ENCODE measurements around the gene NUDT16L1.

- TF ChIP-seq SNAI2 (CRISPR knock-in tag; IDR thresholded peaks at IDR 0.05) (no peak), ZFP3 (CRISPR knock-in tag; IDR thresholded peaks at IDR 0.05) (no peak), ARNTL (CRISPR knock-in tag; IDR thresholded peaks at IDR 0.05; ENCODE audit: borderline replicate concordance, low read depth) (no peak), RARB (CRISPR knock-in tag; IDR thresholded peaks at IDR 0.05) (no peak), PATZ1 (CRISPR knock-in tag; IDR thresholded peaks at IDR 0.05; ENCODE audit: borderline replicate concordance) (no peak), ZNF8 (CRISPR knock-in tag; IDR thresholded peaks at IDR 0.05) (no peak), CREB5 (CRISPR knock-in tag; IDR thresholded peaks at IDR 0.05; ENCODE audit: low read depth) (no peak), OSR1 (CRISPR knock-in tag; IDR thresholded peaks at IDR 0.05) (no peak), ZFP30 (CRISPR knock-in tag; IDR thresholded peaks at IDR 0.05) (no peak), TCF4 (CRISPR knock-in tag; IDR thresholded peaks at IDR 0.05; ENCODE audit: borderline replicate concordance) (no peak), PPARA (CRISPR knock-in tag; IDR thresholded peaks at IDR 0.05; ENCODE audit: borderline replicate concordance) (no peak), ZC3H10 (CRISPR knock-in tag; IDR thresholded peaks at IDR 0.05) (no peak), ESRRG (CRISPR knock-in tag; IDR thresholded peaks at IDR 0.05) (no peak)
These were observed 14.1 kb upstream of the NUDT16L1 start for GRCh38 chr16:4679156-4679849.

Data from SK-N-SH treated with all-trans-retinoic acid at 6 μM for 48 hours (cell line).